HUES6 (cell line): ENCODE measurements around the gene PRPSAP1.

Experiments used
- H3K27ac ChIP-seq: 2 replicates; pipeline ENCODE4 v1.7.0; 2013; ENCODE audit warnings: low read depth, mild to moderate bottlenecking, low read length, inconsistent platforms
- H3K27me3 ChIP-seq: 2 replicates; pipeline ENCODE4 v1.6.1; 2013; ENCODE audit warnings: low read length; ENCODE audit not compliant: control insufficient read depth, insufficient read depth
- H3K36me3 ChIP-seq: 2 replicates; pipeline ENCODE4 v1.6.1; 2013; ENCODE audit warnings: low read length; ENCODE audit not compliant: control insufficient read depth, insufficient read depth
- H3K4me1 ChIP-seq: 2 replicates; pipeline ENCODE4 v1.6.1; 2013; ENCODE audit warnings: low read length; ENCODE audit not compliant: control insufficient read depth, insufficient read depth
- H3K4me3 ChIP-seq: 2 replicates; pipeline ENCODE4 v1.5.1; 2013; ENCODE audit warnings: low read depth, low read length
- H3K9ac ChIP-seq: one replicate; pipeline ENCODE4 v1.6.1; 2013; ENCODE audit warnings: mild to moderate bottlenecking, low read length
- H3K9me3 ChIP-seq: 2 replicates; pipeline ENCODE4 v1.6.1; 2013; ENCODE audit warnings: low read depth, low read length; ENCODE audit not compliant: control insufficient read depth, insufficient read depth

PRPSAP1 gene

DNA sequence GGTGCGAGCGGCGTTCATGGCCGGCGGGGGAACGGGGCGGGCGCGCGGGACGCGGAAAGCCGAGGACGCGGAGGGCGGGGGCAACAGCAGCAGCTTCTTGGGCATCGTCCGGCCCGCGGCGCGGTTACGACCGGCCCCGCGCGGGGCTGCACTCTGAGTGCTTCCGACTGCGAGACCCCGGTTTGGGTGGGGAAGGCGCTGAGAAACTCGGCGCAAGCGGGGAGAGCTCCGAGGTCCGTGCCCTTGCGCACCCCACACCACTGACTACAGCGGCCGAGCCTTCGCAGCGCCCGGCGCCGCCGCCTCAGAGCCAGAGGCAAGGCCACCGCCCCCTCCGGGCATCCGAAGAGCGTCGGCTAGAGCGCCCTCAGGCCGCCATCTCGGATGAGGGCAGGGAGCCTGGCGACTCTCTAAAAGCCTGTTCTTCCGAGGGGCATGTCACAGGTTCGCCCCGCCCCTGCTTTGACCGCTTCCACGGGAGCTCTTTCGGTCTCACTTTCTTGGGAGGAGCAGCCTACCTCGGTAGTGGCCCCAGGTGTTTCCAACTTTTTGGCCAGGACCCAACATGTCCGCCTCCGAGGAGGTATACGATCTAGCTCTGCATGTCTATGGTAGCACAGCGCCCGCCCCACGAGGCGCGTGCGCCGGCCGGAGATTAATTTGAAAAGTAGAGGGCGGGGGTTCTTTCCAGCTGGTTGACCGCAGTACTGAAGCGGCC, at the start of gene PRPSAP1:
PRPSAP1 (minus strand) TSS at position 318 of the 718 bp plus-strand sequence; CDS start at position 105, 213 bp downstream.
- H3K36me3 ChIP-seq, result no peaks in the 10 kb centered on the region
- peak within 1 kb of the TSS; percentile 100 for H3K9ac ChIP-seq
- H3K27me3 ChIP-seq, result no peaks in the 10 kb centered on the region; the same call in 1 of the 2 replicates
- peaks cover 10% of the 10 kb centered on the region; the same call in 1 of the 2 replicates for H3K4me1 ChIP-seq
- H3K9me3 ChIP-seq, result no peaks in the 10 kb centered on the region
- peak within 1 kb of the TSS; percentile 100 for H3K27ac ChIP-seq
- H3K4me3 ChIP-seq, result peak within 1 kb of the TSS; percentile 91

- Histone ChIP-seq H3K4me1 (no peaks in the 10 kb centered on the region), H3K4me3 (no peak overlapping the region), H3K27ac (no peak overlapping the region), H3K36me3 (peaks cover 79% of the 10 kb centered on the region), H3K9me3 (no peaks in the 10 kb centered on the region), H3K9ac (no peak overlapping the region), H3K27me3 (no peaks in the 10 kb centered on the region)
Observed at GRCh38 chr17:76402711-76403110, 49.0 kb upstream of the PRPSAP1 start.

- H3K27ac ChIP-seq, result no peak overlapping the region
- H3K4me1 ChIP-seq, result no peaks in the 10 kb centered on the region
- H3K36me3 ChIP-seq, result peaks cover 89% of the 10 kb centered on the region
- no peaks in the 10 kb centered on the region for H3K27me3 ChIP-seq
- no peaks in the 10 kb centered on the region for H3K9me3 ChIP-seq
- H3K4me3 ChIP-seq, result no peak overlapping the region
- H3K9ac ChIP-seq, result no peak overlapping the region
Observed at GRCh38 chr17:76399175-76400172, 45.8 kb upstream of the PRPSAP1 start.

GRCh38 chr17:76398523-76399174, 44.9 kb upstream of the PRPSAP1 start:
- Histone ChIP-seq H3K9me3 (no peaks in the 10 kb centered on the region), H3K4me1 (no peaks in the 10 kb centered on the region), H3K27ac (no peak overlapping the region), H3K36me3 (peaks cover 89% of the 10 kb centered on the region), H3K4me3 (no peak overlapping the region), H3K27me3 (no peaks in the 10 kb centered on the region), H3K9ac (no peak overlapping the region)

DNA sequence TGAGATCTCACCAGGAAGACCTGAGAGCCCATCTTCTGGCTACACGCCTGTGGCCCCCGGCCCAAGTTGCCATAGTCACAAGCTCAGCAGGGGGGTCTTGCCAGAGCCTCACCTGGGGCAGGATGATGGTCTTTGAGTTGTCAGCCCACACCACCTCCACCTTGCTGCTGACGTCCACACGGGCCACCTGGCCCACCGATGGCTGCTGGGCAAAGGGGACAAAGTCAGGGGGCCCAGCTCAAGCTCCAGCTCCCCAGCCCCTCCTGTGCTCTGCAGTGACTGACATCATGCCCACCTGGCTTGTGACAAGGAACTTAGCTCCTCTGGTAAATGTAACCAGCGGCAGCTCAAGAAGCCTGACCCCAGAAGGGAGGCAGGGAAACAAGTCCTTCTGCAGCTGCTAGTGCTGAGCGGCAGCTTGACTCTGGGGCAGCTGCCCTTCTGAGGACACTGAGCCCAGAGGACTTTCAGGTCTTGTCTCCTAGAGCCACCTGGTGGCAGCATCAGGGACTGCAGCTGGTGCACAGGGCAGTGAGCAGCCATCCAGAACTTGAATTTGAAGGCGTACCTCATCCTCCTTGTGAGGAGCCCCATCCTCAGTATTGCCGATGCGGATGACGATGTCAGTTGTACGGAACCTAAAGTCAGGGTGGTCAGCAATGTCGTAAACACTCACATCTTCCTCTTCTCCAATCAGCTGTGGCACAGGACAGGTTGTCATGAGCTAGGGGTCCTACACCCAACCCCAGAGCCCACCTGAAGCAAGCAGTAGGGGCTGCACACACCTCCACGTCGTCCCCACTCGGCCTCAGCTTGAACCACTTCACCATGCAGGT, 44.2 kb upstream of the PRPSAP1 start:
- H3K9ac ChIP-seq, result no peak overlapping the region
- H3K27me3 ChIP-seq, result no peaks in the 10 kb centered on the region
- no peak overlapping the region for H3K27ac ChIP-seq
- no peaks in the 10 kb centered on the region for H3K9me3 ChIP-seq
- H3K36me3 ChIP-seq, result peaks cover 86% of the 10 kb centered on the region
- H3K4me3 ChIP-seq, result no peak overlapping the region
- H3K4me1 ChIP-seq, result no peaks in the 10 kb centered on the region

- Histone ChIP-seq H3K36me3 (peaks cover 81% of the 10 kb centered on the region), H3K27ac (no peak overlapping the region), H3K27me3 (no peaks in the 10 kb centered on the region), H3K4me3 (no peak overlapping the region), H3K4me1 (no peaks in the 10 kb centered on the region), H3K9ac (no peak overlapping the region), H3K9me3 (no peaks in the 10 kb centered on the region)
Observed at GRCh38 chr17:76397184-76397583, 43.5 kb upstream of the PRPSAP1 start.

- H3K27ac ChIP-seq, result no peak overlapping the region
- no peak overlapping the region for H3K4me3 ChIP-seq
- peaks cover 82% of the 10 kb centered on the region for H3K36me3 ChIP-seq
- no peak overlapping the region for H3K9ac ChIP-seq
- H3K4me1 ChIP-seq, result no peaks in the 10 kb centered on the region
- no peaks in the 10 kb centered on the region for H3K9me3 ChIP-seq
- H3K27me3 ChIP-seq, result no peaks in the 10 kb centered on the region
Observed at GRCh38 chr17:76395980-76396379, 42.3 kb upstream of the PRPSAP1 start.

DNA sequence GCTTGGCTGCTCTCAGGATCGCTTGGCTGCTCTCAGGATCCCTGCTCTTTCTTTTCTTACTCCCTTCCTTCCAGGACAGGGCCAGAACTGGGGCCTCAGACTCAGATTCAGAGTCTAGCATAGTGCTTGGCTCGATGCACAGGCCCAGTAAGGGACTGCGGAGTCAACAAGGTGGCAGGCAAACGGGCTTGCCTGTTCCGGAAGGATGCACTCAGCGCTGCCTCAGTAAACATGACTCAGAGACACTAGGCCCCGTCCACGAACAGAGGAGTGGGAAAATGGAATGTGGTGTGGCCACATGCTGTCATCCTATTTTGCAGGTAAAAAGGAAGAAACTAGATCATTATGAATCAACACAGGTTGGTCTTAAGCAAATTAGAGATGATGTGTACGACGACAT, 40.5 kb upstream of the PRPSAP1 start:
- H3K36me3 ChIP-seq, result peaks cover 74% of the 10 kb centered on the region
- no peak overlapping the region for H3K4me3 ChIP-seq
- no peaks in the 10 kb centered on the region for H3K27me3 ChIP-seq
- H3K27ac ChIP-seq, result no peak overlapping the region
- H3K9ac ChIP-seq, result no peak overlapping the region
- peaks cover 11% of the 10 kb centered on the region for H3K4me1 ChIP-seq
- H3K9me3 ChIP-seq, result no peaks in the 10 kb centered on the region

DNA sequence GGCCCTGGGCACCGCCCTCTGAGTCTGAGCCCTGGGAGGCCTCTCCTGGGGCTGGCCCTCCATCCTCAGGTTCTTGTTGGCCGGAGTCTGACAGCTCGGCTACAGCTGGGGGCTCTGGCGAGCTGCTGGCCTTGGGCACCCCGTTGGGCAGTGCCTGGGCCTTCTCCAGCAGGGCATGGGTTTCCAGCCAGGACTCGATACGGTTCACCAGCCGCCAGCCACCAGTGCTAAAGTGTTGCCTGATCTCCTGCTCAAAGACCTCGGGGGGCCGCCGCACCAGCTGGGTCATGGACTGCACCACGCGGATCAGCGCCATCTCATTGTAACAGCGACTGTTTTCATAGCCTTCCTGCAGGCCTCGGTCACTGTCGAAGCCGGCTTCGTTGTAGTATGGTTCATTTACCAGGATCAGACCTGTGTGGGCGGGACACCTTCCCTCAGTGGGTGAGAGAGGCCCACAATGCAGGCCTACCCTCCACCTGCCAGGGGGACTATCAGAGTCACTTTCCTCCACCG, 37.5 kb upstream of the PRPSAP1 start:
- no peak overlapping the region for H3K27ac ChIP-seq
- peaks cover 46% of the 10 kb centered on the region for H3K36me3 ChIP-seq

GRCh38 chr17:76390003-76390421, 36.3 kb upstream of the PRPSAP1 start:
- no peak overlapping the region for H3K27ac ChIP-seq
- H3K4me1 ChIP-seq, result peaks cover 27% of the 10 kb centered on the region
- H3K36me3 ChIP-seq, result peaks cover 36% of the 10 kb centered on the region

More for the DNA sequence above, 37.5 kb upstream of the PRPSAP1 start:
- no peak overlapping the region for H3K9ac ChIP-seq
- no peak overlapping the region for H3K4me3 ChIP-seq
- peaks cover 20% of the 10 kb centered on the region for H3K4me1 ChIP-seq
- no peaks in the 10 kb centered on the region for H3K9me3 ChIP-seq
- peaks cover under 1% of the 10 kb centered on the region for H3K27me3 ChIP-seq

More at GRCh38 chr17:76390003-76390421, 36.3 kb upstream of the PRPSAP1 start:
- Histone ChIP-seq H3K27me3 (peaks cover 13% of the 10 kb centered on the region), H3K9ac (no peak overlapping the region), H3K9me3 (no peaks in the 10 kb centered on the region), H3K4me3 (no peak overlapping the region)
